ENCODE results near the gene NRF1. TPM values are rescaled to one million over a fixed set of nuclear protein-coding genes. Genes with fewer than 3 reads are reported as not detected.
"Not testable (repeated sequence)": the region's sequence is repeated elsewhere in the genome, so short reads cannot be mapped to it uniquely, and the experiment has no call there.

Gene NRF1
- total RNA-seq, 1 donor from 2014 or later, result 18.1 TPM

DNA sequence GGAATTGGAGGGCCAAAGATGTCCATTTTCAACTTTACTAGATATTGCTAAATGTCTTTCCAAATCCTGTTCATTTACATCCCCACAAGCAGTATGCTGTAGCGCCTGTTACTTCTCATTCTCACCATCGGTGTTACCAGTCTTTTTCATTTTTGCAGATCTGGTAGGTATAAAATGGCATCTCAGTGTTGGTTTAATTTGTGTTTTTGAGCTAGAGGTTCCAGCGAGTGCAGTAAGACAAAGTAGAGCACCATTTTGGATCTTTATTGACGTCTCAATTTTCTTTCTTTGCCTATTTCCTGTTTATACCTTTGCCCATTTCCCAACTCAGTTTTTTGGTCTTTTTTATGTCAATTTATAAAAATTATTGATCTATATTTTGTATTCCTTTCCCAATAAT is 55.6 kb downstream of the NRF1 start:
- no peak for DNase-seq (ENCODE audit: low spot score)
- H3K4me3 Mint-ChIP-seq (ENCODE audit: unreplicated experiment), result no peak overlapping the region
- TF ChIP-seq, protein P1, sequence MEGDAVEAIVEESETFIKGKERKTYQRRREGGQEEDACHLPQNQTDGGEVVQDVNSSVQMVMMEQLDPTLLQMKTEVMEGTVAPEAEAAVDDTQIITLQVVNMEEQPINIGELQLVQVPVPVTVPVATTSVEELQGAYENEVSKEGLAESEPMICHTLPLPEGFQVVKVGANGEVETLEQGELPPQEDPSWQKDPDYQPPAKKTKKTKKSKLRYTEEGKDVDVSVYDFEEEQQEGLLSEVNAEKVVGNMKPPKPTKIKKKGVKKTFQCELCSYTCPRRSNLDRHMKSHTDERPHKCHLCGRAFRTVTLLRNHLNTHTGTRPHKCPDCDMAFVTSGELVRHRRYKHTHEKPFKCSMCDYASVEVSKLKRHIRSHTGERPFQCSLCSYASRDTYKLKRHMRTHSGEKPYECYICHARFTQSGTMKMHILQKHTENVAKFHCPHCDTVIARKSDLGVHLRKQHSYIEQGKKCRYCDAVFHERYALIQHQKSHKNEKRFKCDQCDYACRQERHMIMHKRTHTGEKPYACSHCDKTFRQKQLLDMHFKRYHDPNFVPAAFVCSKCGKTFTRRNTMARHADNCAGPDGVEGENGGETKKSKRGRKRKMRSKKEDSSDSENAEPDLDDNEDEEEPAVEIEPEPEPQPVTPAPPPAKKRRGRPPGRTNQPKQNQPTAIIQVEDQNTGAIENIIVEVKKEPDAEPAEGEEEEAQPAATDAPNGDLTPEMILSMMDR (IDR thresholded peaks at IDR 0.05; ENCODE audit: unreplicated experiment), result no peak

DNA sequence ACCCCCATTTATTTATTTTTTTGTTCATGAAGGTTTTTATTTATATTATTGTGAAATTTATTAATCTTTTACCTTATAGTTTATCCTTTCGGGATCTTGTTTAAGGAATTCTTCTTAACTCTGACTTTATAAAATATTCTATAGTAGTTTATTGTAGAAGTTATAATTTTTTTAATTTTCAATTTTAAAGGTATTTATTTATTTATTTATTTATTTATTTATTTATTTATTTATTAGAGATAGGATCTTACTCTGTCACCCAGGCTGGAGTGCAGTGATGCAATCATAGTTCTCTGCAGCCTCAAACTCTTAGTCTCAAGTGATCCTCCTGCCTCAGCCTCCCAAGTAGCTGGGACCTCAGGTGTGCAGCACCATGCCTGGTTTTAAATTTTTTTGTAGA is 56.0 kb downstream of the NRF1 start:
- peaks cover 8% of the 10 kb centered on the region for H3K36me3 Mint-ChIP-seq (ENCODE audit: low read depth, unreplicated experiment)
- no peaks in the 10 kb centered on the region for H3K4me1 Mint-ChIP-seq (ENCODE audit: unreplicated experiment)

More for the DNA sequence above, 55.6 kb downstream of the NRF1 start:
- Mint-ChIP-seq H3K4me1 (ENCODE audit: unreplicated experiment) (no peaks in the 10 kb centered on the region), H3K9me3 (ENCODE audit: unreplicated experiment) (no peaks in the 10 kb centered on the region), H3K27me3 (ENCODE audit: unreplicated experiment) (no peaks in the 10 kb centered on the region), H3K27ac (ENCODE audit: unreplicated experiment) (no peak overlapping the region), H3K36me3 (ENCODE audit: low read depth, unreplicated experiment) (peaks cover 12% of the 10 kb centered on the region)

DNA sequence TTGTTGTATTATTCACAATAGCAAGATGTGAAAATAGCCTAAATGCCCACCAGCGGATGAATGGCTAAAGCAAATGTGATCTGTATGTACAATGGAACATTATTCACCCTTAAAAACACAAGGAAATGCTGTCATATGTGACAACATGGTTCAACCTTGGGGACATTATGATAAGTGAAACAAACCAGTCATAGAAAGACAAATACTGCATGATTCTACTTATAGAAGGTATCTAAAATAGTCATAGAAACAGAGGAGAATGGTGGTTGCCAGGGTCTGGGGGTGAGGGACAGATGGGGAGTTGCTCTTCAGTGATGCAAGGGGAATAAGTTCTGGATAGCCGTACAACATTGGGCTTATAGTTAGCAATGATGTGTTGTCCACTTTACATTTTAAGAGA is 58.4 kb downstream of the NRF1 start:
- Mint-ChIP-seq H3K27ac (ENCODE audit: unreplicated experiment) (no peak overlapping the region), H3K4me3 (ENCODE audit: unreplicated experiment) (no peak overlapping the region), H3K27me3 (ENCODE audit: unreplicated experiment) (no peaks in the 10 kb centered on the region)

More for the DNA sequence above, 56.0 kb downstream of the NRF1 start:
- H3K9me3 Mint-ChIP-seq (ENCODE audit: unreplicated experiment), result no peaks in the 10 kb centered on the region
- no peak overlapping the region for H3K27ac Mint-ChIP-seq (ENCODE audit: unreplicated experiment)
- no peaks in the 10 kb centered on the region for H3K27me3 Mint-ChIP-seq (ENCODE audit: unreplicated experiment)
- no peak for DNase-seq (ENCODE audit: low spot score)
- TF ChIP-seq, protein P1 (IDR thresholded peaks at IDR 0.05; ENCODE audit: unreplicated experiment), result no peak
- H3K4me3 Mint-ChIP-seq (ENCODE audit: unreplicated experiment), result no peak overlapping the region

DNA sequence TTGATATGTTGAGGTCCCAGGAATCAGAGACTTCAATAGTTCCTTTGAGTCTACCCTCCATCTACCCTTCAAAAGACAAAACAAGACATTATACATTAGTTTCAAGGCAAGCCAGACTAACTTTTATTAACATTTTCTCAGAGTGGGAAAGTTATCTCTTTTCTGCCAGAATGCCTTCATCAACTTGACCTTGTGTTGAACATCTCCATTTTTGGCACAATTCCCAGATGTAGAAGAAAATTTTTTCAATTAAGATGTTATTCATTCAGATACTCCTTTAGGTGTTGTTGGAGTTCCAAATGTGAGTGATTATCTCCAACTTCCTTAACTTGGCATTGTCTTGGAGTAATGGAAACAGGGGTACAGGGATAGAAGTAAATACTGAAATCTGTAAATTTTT is 59.1 kb downstream of the NRF1 start:
- no peak for DNase-seq (ENCODE audit: low spot score)
- Mint-ChIP-seq H3K9me3 (ENCODE audit: unreplicated experiment) (no peaks in the 10 kb centered on the region), H3K27ac (ENCODE audit: unreplicated experiment) (no peak overlapping the region), H3K27me3 (ENCODE audit: unreplicated experiment) (no peaks in the 10 kb centered on the region), H3K4me1 (ENCODE audit: unreplicated experiment) (no peaks in the 10 kb centered on the region), H3K36me3 (ENCODE audit: low read depth, unreplicated experiment) (peaks cover 13% of the 10 kb centered on the region), H3K4me3 (ENCODE audit: unreplicated experiment) (no peak overlapping the region)
- TF ChIP-seq, protein P1 (IDR thresholded peaks at IDR 0.05; ENCODE audit: unreplicated experiment), result no peak

More for the DNA sequence above, 58.4 kb downstream of the NRF1 start:
- no peak for DNase-seq (ENCODE audit: low spot score)
- Mint-ChIP-seq H3K36me3 (ENCODE audit: low read depth, unreplicated experiment) (peaks cover 6% of the 10 kb centered on the region), H3K9me3 (ENCODE audit: unreplicated experiment) (no peaks in the 10 kb centered on the region), H3K4me1 (ENCODE audit: unreplicated experiment) (no peaks in the 10 kb centered on the region)
- TF ChIP-seq, protein P1 (IDR thresholded peaks at IDR 0.05; ENCODE audit: unreplicated experiment), result no peak

DNA sequence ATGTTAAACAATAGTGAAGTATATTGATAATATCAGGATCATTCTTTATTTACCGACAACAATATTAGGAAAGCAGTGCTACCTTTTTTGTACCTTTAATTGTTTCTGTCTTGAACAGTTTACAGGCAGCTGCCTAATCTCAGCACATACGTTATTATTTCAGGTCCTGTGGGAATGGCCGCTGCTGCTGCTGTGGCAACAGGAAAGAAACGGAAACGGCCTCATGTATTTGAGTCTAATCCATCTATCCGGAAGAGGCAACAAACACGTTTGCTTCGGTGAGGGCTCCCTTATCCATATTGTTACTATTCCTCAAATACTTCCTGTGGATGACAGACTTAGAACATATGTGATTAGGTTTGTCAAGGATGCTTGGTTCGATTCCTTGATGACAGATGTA is 59.7 kb downstream of the NRF1 start:
- Mint-ChIP-seq H3K27ac (ENCODE audit: unreplicated experiment) (no peak overlapping the region), H3K27me3 (ENCODE audit: unreplicated experiment) (no peaks in the 10 kb centered on the region), H3K4me1 (ENCODE audit: unreplicated experiment) (peaks cover 2% of the 10 kb centered on the region), H3K9me3 (ENCODE audit: unreplicated experiment) (no peaks in the 10 kb centered on the region), H3K36me3 (ENCODE audit: low read depth, unreplicated experiment) (peaks cover 19% of the 10 kb centered on the region), H3K4me3 (ENCODE audit: unreplicated experiment) (no peak overlapping the region)
- TF ChIP-seq, protein P1 (IDR thresholded peaks at IDR 0.05; ENCODE audit: unreplicated experiment), result no peak
- no peak for DNase-seq (ENCODE audit: low spot score)

DNA sequence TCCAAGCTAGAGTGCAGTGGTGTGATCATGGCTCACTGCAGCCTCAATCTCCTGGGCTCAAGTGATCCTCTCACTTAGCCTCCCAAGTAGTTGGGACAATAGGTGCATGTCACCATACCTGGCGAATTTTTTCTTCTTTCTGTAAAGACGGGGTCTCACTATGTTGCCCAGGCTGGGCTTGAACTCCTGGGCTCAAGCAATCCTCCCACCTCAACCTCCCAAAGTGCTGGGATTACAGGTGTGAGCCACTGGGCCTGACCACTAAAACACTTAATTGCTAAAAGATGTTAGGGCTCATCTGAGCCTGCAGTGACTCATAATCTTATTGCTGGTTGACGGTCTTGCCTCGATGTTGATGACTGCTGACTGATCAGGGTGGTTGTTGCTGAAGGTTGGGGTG is 63.0 kb downstream of the NRF1 start:
- not testable (repeated sequence) for H3K27me3 Mint-ChIP-seq (ENCODE audit: unreplicated experiment); H3K9me3 Mint-ChIP-seq (ENCODE audit: unreplicated experiment); DNase-seq (ENCODE audit: low spot score); H3K27ac Mint-ChIP-seq (ENCODE audit: unreplicated experiment); H3K4me1 Mint-ChIP-seq (ENCODE audit: unreplicated experiment)
- peak overlapping the region; percentile 73 for H3K4me3 Mint-ChIP-seq (ENCODE audit: unreplicated experiment)
- peaks cover 24% of the 10 kb centered on the region for H3K36me3 Mint-ChIP-seq (ENCODE audit: low read depth, unreplicated experiment)
